C4-2B (cell line): Measurements from ENCODE around the gene MALRD1.

ENCODE experiments used
- H3K27ac ChIP-seq: fragments of 450-650 bp; 2 replicates; pipeline ENCODE4 v1.5.1; 2017
- ZFX ChIP-seq: fragments of 450-650 bp; IDR thresholded peaks from 2 replicates; pipeline ENCODE4 v1.6.1; 2017
- TF ChIP-seq, protein P1 (sequence below): fragments of 450-650 bp; conservative IDR thresholded peaks from 2 replicates; pipeline ENCODE4 v1.5.1; 2017; ENCODE audit warnings: mild to moderate bottlenecking

Gene MALRD1

GRCh38 chr10:19294233-19294632, 245.6 kb downstream of the MALRD1 start:
- no peak overlapping the region for H3K27ac ChIP-seq
- TF ChIP-seq, protein P1, sequence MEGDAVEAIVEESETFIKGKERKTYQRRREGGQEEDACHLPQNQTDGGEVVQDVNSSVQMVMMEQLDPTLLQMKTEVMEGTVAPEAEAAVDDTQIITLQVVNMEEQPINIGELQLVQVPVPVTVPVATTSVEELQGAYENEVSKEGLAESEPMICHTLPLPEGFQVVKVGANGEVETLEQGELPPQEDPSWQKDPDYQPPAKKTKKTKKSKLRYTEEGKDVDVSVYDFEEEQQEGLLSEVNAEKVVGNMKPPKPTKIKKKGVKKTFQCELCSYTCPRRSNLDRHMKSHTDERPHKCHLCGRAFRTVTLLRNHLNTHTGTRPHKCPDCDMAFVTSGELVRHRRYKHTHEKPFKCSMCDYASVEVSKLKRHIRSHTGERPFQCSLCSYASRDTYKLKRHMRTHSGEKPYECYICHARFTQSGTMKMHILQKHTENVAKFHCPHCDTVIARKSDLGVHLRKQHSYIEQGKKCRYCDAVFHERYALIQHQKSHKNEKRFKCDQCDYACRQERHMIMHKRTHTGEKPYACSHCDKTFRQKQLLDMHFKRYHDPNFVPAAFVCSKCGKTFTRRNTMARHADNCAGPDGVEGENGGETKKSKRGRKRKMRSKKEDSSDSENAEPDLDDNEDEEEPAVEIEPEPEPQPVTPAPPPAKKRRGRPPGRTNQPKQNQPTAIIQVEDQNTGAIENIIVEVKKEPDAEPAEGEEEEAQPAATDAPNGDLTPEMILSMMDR: no peak
- no peak for TF ChIP-seq ZFX

DNA sequence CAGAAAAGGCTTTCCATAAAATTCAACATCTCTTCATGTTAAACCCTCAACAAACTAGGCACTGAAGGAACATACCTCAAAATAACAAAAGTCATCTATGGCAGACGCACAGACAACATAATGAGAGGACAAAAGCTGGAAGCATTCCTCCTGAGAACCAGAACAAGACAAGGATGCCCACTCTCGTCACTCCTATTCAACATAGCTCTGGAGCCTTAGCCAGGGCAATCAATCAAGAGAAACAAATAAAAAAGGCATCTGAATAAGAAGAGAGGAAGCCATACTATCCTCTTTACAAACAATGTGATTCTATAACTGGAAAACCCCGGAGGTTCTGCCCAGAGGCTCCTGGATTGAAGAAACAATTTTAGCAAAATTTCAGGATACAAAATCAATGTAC, 251.0 kb downstream of the MALRD1 start:
- no peak overlapping the region for H3K27ac ChIP-seq
- TF ChIP-seq, protein P1: no peak
- TF ChIP-seq ZFX: no peak

DNA sequence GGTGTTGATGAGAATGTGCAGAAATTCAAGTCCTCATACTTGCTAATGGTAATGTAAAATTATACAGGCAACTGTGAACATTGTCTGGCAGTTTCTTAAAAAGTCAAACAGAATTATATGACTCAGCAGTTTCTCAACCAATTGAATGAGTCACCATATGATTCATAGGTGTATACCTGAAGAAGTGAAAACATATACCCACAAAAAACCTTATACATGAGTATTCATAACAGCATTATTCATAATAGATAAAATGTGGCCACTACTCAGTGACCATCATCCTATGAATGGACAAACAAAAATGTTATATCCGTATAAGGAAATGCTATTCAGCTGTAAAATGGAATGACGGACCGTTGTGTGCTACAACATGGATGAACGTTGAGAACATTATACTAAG, 253.5 kb downstream of the MALRD1 start:
- TF ChIP-seq, protein P1: no peak
- no peak for TF ChIP-seq ZFX
- H3K27ac ChIP-seq: no peak overlapping the region

- no peak overlapping the region for H3K27ac ChIP-seq
- TF ChIP-seq ZFX: no peak
- TF ChIP-seq, protein P1: no peak
These were observed 261.5 kb downstream of the MALRD1 start for GRCh38 chr10:19310066-19310465.

- H3K27ac ChIP-seq: no peak overlapping the region
- no peak for TF ChIP-seq ZFX
- TF ChIP-seq, protein P1: no peak
These were observed 267.7 kb downstream of the MALRD1 start for GRCh38 chr10:19316204-19316870.

DNA sequence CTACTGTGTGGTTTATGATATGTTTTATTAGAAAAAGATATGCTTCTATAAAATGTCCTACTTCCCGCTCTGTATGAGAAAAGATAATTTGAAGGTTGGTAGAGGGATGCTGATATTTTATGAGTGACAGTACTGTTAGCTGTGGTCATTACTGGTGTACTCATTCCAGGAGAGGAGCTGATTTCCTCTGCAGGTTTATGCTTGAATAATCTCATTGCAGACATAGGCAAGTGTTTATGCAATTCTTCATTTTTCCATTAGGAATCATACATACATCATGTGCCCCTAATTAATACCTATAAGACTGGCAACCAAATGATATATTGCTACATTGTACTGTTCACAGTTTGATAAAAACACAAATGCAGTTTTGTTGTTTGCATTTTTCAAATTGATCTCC, 269.4 kb downstream of the MALRD1 start:
- TF ChIP-seq, protein P1: no peak
- TF ChIP-seq ZFX: no peak
- no peak overlapping the region for H3K27ac ChIP-seq

- no peak overlapping the region for H3K27ac ChIP-seq
- no peak for TF ChIP-seq ZFX
- TF ChIP-seq, protein P1: no peak
These were observed 277.0 kb downstream of the MALRD1 start for GRCh38 chr10:19325581-19325980.
